Thyroid gland (tissue), 4 donors: ENCODE results near the gene CEP83.

Experiments used
- CTCF ChIP-seq, 6 experiments: fragments of 200-600 bp in 3 of 6; fragments of 450-650 bp in 3 of 6; sonication (generic) in 3 of 6; IDR thresholded peaks; one replicate each; pipeline ENCODE4 v1.5.1; 2016 to 2019; ENCODE audit warnings: antibody characterized with exemption in 6 of 6, mild to moderate bottlenecking in 2 of 6, inconsistent platforms in 1 of 6, moderate library complexity in 1 of 6
- POLR2A ChIP-seq, 2 donors: fragments of 450-650 bp; IDR thresholded peaks; one replicate each; pipeline ENCODE4 v1.6.1; 2017; ENCODE audit warnings: antibody characterized with exemption in 2 of 2, mild to moderate bottlenecking in 2 of 2, moderate library complexity in 1 of 2

GRCh38 chr12:94507455-94507854, 47.8 kb upstream of the CEP83 start:
- TF ChIP-seq CTCF (IDR thresholded peaks at IDR 0.05) (no peak), POLR2A (IDR thresholded peaks at IDR 0.05) (no peak)
